WTC11 (cell line): ENCODE measurements around the gene EHBP1. TPM values are rescaled to one million over a fixed set of nuclear protein-coding genes. Genes with fewer than 3 reads are reported as not detected.

Experiments
- ATAC-seq: fragments of 200-7000 bp; cut with Tn5 transposase; 2 replicates; pipeline ENCODE4 v1.10.0; 2021; ENCODE audit warnings: mild to moderate bottlenecking, moderate library complexity
- CTCF ChIA-PET: fragments of 300-600 bp; sonication (Branson Sonifier 250); formaldehyde crosslinking; loops from one replicate; lab custom pipeline; 2021; ENCODE audit warnings: antibody characterized with exemption; lab: Charles Lee
- POLR2A ChIA-PET: fragments of 350-600 bp; sonication (Branson Sonifier 250); formaldehyde crosslinking; loops from one replicate; lab custom pipeline; 2021; ENCODE audit warnings: antibody characterized with exemption; lab: Charles Lee
- DNase-seq: peaks from one replicate; pipeline ENCODE4 v3.0.0; 2021; ENCODE audit warnings: low spot score
- H3K27ac Mint-ChIP-seq: 2 replicates; pipeline ENCODE4 v1.8.0; 2021; ENCODE audit warnings: mixed read lengths
- H3K27me3 Mint-ChIP-seq: 2 replicates; pipeline ENCODE4 v1.8.0; 2021; ENCODE audit warnings: low read depth, mild to moderate bottlenecking, moderate library complexity, mixed read lengths
- H3K36me3 Mint-ChIP-seq: 2 replicates; pipeline ENCODE4 v1.8.0; 2021; ENCODE audit warnings: mixed read lengths
- H3K4me1 Mint-ChIP-seq: 2 replicates; pipeline ENCODE4 v1.8.0; 2022; ENCODE audit warnings: mixed read lengths
- H3K4me3 Mint-ChIP-seq: 2 replicates; pipeline ENCODE4 v1.8.0; 2021; ENCODE audit warnings: mild to moderate bottlenecking, moderate library complexity, mixed read lengths
- H3K9me3 Mint-ChIP-seq: 2 replicates; pipeline ENCODE4 v1.8.0; 2021; ENCODE audit warnings: mixed read lengths
- ATF6 ChIP-seq: sonication (generic); formaldehyde crosslinking; IDR thresholded peaks from 2 replicates; pipeline ENCODE4 v1.8.1; 2023; ENCODE audit warnings: mild to moderate bottlenecking, missing genetic modification reagents
- GABPB1 ChIP-seq: sonication (generic); formaldehyde crosslinking; IDR thresholded peaks from 2 replicates; pipeline ENCODE4 v1.8.1; 2023; ENCODE audit warnings: mild to moderate bottlenecking, missing genetic modification reagents
- JAZF1 ChIP-seq: fragments of 250-450 bp; sonication (Bioruptor Pico); IDR thresholded peaks from 2 replicates; pipeline ENCODE4 v1.9.0; 2021; ENCODE audit warnings: moderate library complexity, mild to moderate bottlenecking, inconsistent platforms
- NFATC4 ChIP-seq: fragments of 250-450 bp; sonication (Bioruptor Pico); IDR thresholded peaks from 2 replicates; pipeline ENCODE4 v1.9.0; 2021; ENCODE audit warnings: mild to moderate bottlenecking
- PRRX2 ChIP-seq: fragments of 250-450 bp; sonication (Bioruptor Pico); IDR thresholded peaks from 2 replicates; pipeline ENCODE4 v1.8.0; 2021; ENCODE audit warnings: mild to moderate bottlenecking
- USF2 ChIP-seq: sonication (generic); formaldehyde crosslinking; IDR thresholded peaks from 2 replicates; pipeline ENCODE4 v1.8.1; 2023; ENCODE audit warnings: mild to moderate bottlenecking, missing genetic modification reagents, moderate library complexity
- ZNF219 ChIP-seq: sonication (generic); formaldehyde crosslinking; IDR thresholded peaks from 2 replicates; pipeline ENCODE4 v1.8.0; 2023; ENCODE audit warnings: missing genetic modification reagents, mild to moderate bottlenecking, borderline replicate concordance
- ZNF512 ChIP-seq: sonication (generic); formaldehyde crosslinking; IDR thresholded peaks from 2 replicates; pipeline ENCODE4 v1.8.1; 2022; ENCODE audit warnings: missing genetic modification reagents, borderline replicate concordance
- total RNA-seq: library from RNA; stranded (reverse); gene quantifications from 3 replicates; pipeline ENCODE4 v1.2.3, GENCODE V29; 2021
- TF ChIP-seq, protein P1 (sequence below): sonication (generic); formaldehyde crosslinking; IDR thresholded peaks from 2 replicates; pipeline ENCODE4 v1.8.0; 2023; ENCODE audit warnings: missing genetic modification reagents, mild to moderate bottlenecking, borderline replicate concordance
- TF ChIP-seq, protein P2 (sequence below): sonication (generic); formaldehyde crosslinking; IDR thresholded peaks from 2 replicates; pipeline ENCODE4 v1.8.1; 2023; ENCODE audit warnings: mild to moderate bottlenecking, missing genetic modification reagents, borderline replicate concordance

Gene EHBP1
- total RNA-seq, 1 experiment from 2014 or later = 36.4 TPM

GRCh38 chr2:62727259-62727867 lies 21.9 kb downstream of the EHBP1 start:
- ChIA-PET CTCF (interaction anchor here (1.2 kb wide), 1 partner anchor 261 kb away, joined by 3 read pairs; no protein-coding TSS in a partner anchor), POLR2A (no interaction called here)
- TF ChIP-seq ZNF512 (CRISPR knock-in tag) (no peak), NFATC4 (CRISPR knock-in tag) (no peak), JAZF1 (CRISPR knock-in tag) (no peak), PRRX2 (CRISPR knock-in tag) (no peak), ZNF219 (CRISPR knock-in tag) (no peak), ATF6 (CRISPR knock-in tag) (no peak), USF2 (CRISPR knock-in tag) (no peak), GABPB1 (no peak)
- TF ChIP-seq, protein P1, sequence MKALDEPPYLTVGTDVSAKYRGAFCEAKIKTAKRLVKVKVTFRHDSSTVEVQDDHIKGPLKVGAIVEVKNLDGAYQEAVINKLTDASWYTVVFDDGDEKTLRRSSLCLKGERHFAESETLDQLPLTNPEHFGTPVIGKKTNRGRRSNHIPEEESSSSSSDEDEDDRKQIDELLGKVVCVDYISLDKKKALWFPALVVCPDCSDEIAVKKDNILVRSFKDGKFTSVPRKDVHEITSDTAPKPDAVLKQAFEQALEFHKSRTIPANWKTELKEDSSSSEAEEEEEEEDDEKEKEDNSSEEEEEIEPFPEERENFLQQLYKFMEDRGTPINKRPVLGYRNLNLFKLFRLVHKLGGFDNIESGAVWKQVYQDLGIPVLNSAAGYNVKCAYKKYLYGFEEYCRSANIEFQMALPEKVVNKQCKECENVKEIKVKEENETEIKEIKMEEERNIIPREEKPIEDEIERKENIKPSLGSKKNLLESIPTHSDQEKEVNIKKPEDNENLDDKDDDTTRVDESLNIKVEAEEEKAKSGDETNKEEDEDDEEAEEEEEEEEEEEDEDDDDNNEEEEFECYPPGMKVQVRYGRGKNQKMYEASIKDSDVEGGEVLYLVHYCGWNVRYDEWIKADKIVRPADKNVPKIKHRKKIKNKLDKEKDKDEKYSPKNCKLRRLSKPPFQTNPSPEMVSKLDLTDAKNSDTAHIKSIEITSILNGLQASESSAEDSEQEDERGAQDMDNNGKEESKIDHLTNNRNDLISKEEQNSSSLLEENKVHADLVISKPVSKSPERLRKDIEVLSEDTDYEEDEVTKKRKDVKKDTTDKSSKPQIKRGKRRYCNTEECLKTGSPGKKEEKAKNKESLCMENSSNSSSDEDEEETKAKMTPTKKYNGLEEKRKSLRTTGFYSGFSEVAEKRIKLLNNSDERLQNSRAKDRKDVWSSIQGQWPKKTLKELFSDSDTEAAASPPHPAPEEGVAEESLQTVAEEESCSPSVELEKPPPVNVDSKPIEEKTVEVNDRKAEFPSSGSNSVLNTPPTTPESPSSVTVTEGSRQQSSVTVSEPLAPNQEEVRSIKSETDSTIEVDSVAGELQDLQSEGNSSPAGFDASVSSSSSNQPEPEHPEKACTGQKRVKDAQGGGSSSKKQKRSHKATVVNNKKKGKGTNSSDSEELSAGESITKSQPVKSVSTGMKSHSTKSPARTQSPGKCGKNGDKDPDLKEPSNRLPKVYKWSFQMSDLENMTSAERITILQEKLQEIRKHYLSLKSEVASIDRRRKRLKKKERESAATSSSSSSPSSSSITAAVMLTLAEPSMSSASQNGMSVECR = no peak
- TF ChIP-seq, protein P2, sequence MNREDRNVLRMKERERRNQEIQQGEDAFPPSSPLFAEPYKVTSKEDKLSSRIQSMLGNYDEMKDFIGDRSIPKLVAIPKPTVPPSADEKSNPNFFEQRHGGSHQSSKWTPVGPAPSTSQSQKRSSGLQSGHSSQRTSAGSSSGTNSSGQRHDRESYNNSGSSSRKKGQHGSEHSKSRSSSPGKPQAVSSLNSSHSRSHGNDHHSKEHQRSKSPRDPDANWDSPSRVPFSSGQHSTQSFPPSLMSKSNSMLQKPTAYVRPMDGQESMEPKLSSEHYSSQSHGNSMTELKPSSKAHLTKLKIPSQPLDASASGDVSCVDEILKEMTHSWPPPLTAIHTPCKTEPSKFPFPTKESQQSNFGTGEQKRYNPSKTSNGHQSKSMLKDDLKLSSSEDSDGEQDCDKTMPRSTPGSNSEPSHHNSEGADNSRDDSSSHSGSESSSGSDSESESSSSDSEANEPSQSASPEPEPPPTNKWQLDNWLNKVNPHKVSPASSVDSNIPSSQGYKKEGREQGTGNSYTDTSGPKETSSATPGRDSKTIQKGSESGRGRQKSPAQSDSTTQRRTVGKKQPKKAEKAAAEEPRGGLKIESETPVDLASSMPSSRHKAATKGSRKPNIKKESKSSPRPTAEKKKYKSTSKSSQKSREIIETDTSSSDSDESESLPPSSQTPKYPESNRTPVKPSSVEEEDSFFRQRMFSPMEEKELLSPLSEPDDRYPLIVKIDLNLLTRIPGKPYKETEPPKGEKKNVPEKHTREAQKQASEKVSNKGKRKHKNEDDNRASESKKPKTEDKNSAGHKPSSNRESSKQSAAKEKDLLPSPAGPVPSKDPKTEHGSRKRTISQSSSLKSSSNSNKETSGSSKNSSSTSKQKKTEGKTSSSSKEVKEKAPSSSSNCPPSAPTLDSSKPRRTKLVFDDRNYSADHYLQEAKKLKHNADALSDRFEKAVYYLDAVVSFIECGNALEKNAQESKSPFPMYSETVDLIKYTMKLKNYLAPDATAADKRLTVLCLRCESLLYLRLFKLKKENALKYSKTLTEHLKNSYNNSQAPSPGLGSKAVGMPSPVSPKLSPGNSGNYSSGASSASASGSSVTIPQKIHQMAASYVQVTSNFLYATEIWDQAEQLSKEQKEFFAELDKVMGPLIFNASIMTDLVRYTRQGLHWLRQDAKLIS (CRISPR knock-in tag) = no peak
- H3K4me3 Mint-ChIP-seq = no peak overlapping the region
- peaks cover 47% of the 10 kb centered on the region for H3K9me3 Mint-ChIP-seq
- no peak overlapping the region for H3K27ac Mint-ChIP-seq
- H3K27me3 Mint-ChIP-seq = no peaks in the 10 kb centered on the region
- peaks cover 21% of the 10 kb centered on the region for H3K4me1 Mint-ChIP-seq
- ATAC-seq (no peak), DNase-seq (no peak)
- H3K36me3 Mint-ChIP-seq = peaks cover 44% of the 10 kb centered on the region
